ENCODE results near the gene PTPRS.

DNA sequence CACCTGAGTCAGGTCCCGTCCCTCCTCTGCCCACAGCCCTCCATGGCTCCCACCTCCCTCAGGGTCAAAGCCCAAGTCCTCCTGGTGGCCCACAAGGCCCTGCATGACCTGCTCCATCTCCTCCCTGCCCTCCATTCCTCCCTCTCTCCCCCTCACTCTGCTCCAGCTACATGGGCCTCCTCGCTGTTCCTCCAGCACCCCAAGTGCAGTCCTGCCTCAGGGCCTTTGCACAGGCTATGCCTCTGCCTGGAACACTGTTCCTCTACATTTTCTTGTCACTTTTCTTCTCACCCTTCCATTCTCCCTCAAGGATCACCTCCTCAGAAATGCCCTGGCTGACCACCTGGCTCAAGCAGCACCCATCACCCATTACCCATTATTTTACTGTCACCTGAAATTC is 41.5 kb downstream of the PTPRS start:
- TF ChIP-seq CTCF (IDR thresholded peaks at IDR 0.05 in 4 of 5, conservative IDR thresholded peaks at IDR 0.05 in 1 of 5) (no peak), POLR2A (IDR thresholded peaks at IDR 0.05) (no peak)
